ENCODE results near the gene TTYH1. TPM values are rescaled to one million over a fixed set of nuclear protein-coding genes. Genes with fewer than 3 reads are reported as not detected.
A peak's percentile ranks its signal among the peaks of the same experiment; 100 is the strongest.
"Not testable (repeated sequence)": the region's sequence is repeated elsewhere in the genome, so short reads cannot be mapped to it uniquely, and the experiment has no call there.

The TTYH1 gene
- total RNA-seq = not detected
- 0 reads per million in 2 donors for total RNA-seq

- ATAC-seq (peak; percentile 75), DNase-seq (peak in 1 of 3 donors; percentile 29)
- Mint-ChIP-seq H3K27ac (no peak within 1 kb of the TSS), H3K4me3 (peak within 1 kb of the TSS; percentile 32), H3K27me3 (peaks cover 34% of the 10 kb centered on the region), H3K4me1 (peaks cover 19% of the 10 kb centered on the region), H3K36me3 (ENCODE audit: low read depth) (peaks cover 13% of the 10 kb centered on the region)
- H3K9me3 ChIP-seq (ENCODE audit: control insufficient read depth, low read length, poor library complexity, severe bottlenecking) = no peaks in the 10 kb centered on the region
Measured at GRCh38 chr19:54415208-54415900, at the start of gene TTYH1. Gene TTYH1, plus strand, starts transcription at chr19:54415464. Its CDS starts 89 bp downstream, at chr19:54415553.

DNA sequence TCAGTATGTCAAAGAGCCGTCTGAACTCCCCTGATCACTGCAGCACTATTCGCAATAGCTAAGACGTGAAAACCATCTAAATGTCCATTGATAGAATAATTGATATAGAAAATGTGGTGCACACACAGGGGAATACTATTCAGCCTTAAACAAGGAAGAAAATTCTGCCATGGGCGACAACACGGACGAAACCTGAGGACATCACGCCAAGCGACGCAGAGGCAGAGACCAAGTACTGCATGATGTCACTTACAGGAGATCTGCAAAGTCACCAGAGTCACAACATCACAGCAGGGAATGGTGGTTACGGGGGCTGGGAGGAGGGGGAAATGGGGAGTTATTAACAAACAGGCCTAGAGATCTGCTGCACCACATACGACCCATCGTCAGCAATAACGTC is 49.5 kb upstream of the TTYH1 start:
- not testable (repeated sequence) for H3K36me3 Mint-ChIP-seq (ENCODE audit: low read depth); H3K27ac Mint-ChIP-seq; H3K9me3 ChIP-seq (ENCODE audit: control insufficient read depth, low read length, poor library complexity, severe bottlenecking); ATAC-seq; H3K4me3 Mint-ChIP-seq; DNase-seq; H3K27me3 Mint-ChIP-seq
- peaks cover 48% of the 10 kb centered on the region for H3K4me1 Mint-ChIP-seq

GRCh38 chr19:54366811-54367210 is 48.5 kb upstream of the TTYH1 start:
- DNase-seq = no peak
- ATAC-seq = no peak
- peaks cover 2% of the 10 kb centered on the region for H3K36me3 Mint-ChIP-seq (ENCODE audit: low read depth)
- no peaks in the 10 kb centered on the region for H3K9me3 ChIP-seq (ENCODE audit: control insufficient read depth, low read length, poor library complexity, severe bottlenecking)
- no peak overlapping the region for H3K4me3 Mint-ChIP-seq
- no peaks in the 10 kb centered on the region for H3K27me3 Mint-ChIP-seq
- H3K4me1 Mint-ChIP-seq = peaks cover 43% of the 10 kb centered on the region
- H3K27ac Mint-ChIP-seq = no peak overlapping the region

GRCh38 chr19:54369082-54369687 is 46.1 kb upstream of the TTYH1 start:
- H3K4me1 Mint-ChIP-seq = peaks cover 40% of the 10 kb centered on the region
- no peaks in the 10 kb centered on the region for H3K36me3 Mint-ChIP-seq (ENCODE audit: low read depth)
- peak overlapping the region; percentile 90 for H3K4me3 Mint-ChIP-seq
- H3K9me3 ChIP-seq (ENCODE audit: control insufficient read depth, low read length, poor library complexity, severe bottlenecking) = no peaks in the 10 kb centered on the region
- DNase-seq (no peak), ATAC-seq (no peak)
- H3K27ac Mint-ChIP-seq = peak overlapping the region; percentile 86
- no peaks in the 10 kb centered on the region for H3K27me3 Mint-ChIP-seq

GRCh38 chr19:54369688-54370433 is 45.4 kb upstream of the TTYH1 start:
- DNase-seq; H3K36me3 Mint-ChIP-seq (ENCODE audit: low read depth); H3K9me3 ChIP-seq (ENCODE audit: control insufficient read depth, low read length, poor library complexity, severe bottlenecking); H3K27me3 Mint-ChIP-seq: not testable (repeated sequence)
- ATAC-seq = peak; percentile 10
- Mint-ChIP-seq H3K4me3 (peak overlapping the region; percentile 90), H3K4me1 (peaks cover 38% of the 10 kb centered on the region), H3K27ac (peak overlapping the region; percentile 86)

GRCh38 chr19:54370434-54370796 is 44.8 kb upstream of the TTYH1 start:
- H3K9me3 ChIP-seq (ENCODE audit: control insufficient read depth, low read length, poor library complexity, severe bottlenecking) = not testable (repeated sequence)

DNA sequence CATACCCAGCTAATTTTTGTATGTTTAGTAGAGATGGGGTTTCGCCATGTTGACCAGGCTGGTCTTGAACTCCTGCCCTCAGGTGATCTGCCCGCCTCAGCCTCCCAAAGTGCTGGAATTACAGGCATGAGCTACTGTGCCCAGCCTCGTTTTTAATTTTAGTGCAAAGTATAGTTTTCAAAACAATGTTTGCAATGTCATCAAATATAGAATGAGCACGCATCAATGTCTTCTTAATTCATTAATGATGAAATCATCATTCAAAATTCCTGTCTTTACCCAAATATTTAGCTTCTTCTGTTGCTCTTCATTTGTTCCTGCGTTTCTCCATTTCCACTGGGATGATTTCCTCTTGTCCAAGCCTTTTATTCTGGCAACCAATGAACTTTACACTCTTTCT is 43.8 kb upstream of the TTYH1 start:
- H3K27me3 Mint-ChIP-seq; H3K9me3 ChIP-seq (ENCODE audit: control insufficient read depth, low read length, poor library complexity, severe bottlenecking); DNase-seq; H3K36me3 Mint-ChIP-seq (ENCODE audit: low read depth); ATAC-seq: not testable (repeated sequence)
- Mint-ChIP-seq H3K4me1 (peaks cover 44% of the 10 kb centered on the region), H3K4me3 (peak overlapping the region; percentile 72), H3K27ac (peak overlapping the region; percentile 56)

More at GRCh38 chr19:54370434-54370796, 44.8 kb upstream of the TTYH1 start:
- Mint-ChIP-seq H3K27ac (peak overlapping the region; percentile 86), H3K4me1 (peaks cover 43% of the 10 kb centered on the region), H3K4me3 (peak overlapping the region; percentile 90)
- ATAC-seq = peak; percentile 84
- H3K36me3 Mint-ChIP-seq (ENCODE audit: low read depth); H3K27me3 Mint-ChIP-seq: not testable (repeated sequence)
- peak; percentile 22 to 42 (median 26) for DNase-seq

- Mint-ChIP-seq H3K4me1 (peaks cover 54% of the 10 kb centered on the region), H3K27ac (no peak overlapping the region), H3K36me3 (ENCODE audit: low read depth) (no peaks in the 10 kb centered on the region), H3K4me3 (peak overlapping the region; percentile 61), H3K27me3 (no peaks in the 10 kb centered on the region)
- DNase-seq (no peak), ATAC-seq (no peak)
- peaks cover 2% of the 10 kb centered on the region for H3K9me3 ChIP-seq (ENCODE audit: control insufficient read depth, low read length, poor library complexity, severe bottlenecking)
Measured at GRCh38 chr19:54373781-54374631, 41.3 kb upstream of the TTYH1 start.

GRCh38 chr19:54375181-54375938 is 39.9 kb upstream of the TTYH1 start:
- H3K27me3 Mint-ChIP-seq; ATAC-seq; H3K36me3 Mint-ChIP-seq (ENCODE audit: low read depth); H3K9me3 ChIP-seq (ENCODE audit: control insufficient read depth, low read length, poor library complexity, severe bottlenecking); DNase-seq: not testable (repeated sequence)
- Mint-ChIP-seq H3K4me3 (peak overlapping the region; percentile 77), H3K4me1 (peaks cover 55% of the 10 kb centered on the region), H3K27ac (peak overlapping the region; percentile 80)

GRCh38 chr19:54376610-54377285 is 38.5 kb upstream of the TTYH1 start:
- no peak overlapping the region for H3K4me3 Mint-ChIP-seq
- no peaks in the 10 kb centered on the region for H3K27me3 Mint-ChIP-seq
- DNase-seq (no peak), ATAC-seq (no peak)
- H3K27ac Mint-ChIP-seq = peak overlapping the region; percentile 21
- peaks cover 2% of the 10 kb centered on the region for H3K9me3 ChIP-seq (ENCODE audit: control insufficient read depth, low read length, poor library complexity, severe bottlenecking)
- no peaks in the 10 kb centered on the region for H3K36me3 Mint-ChIP-seq (ENCODE audit: low read depth)
- H3K4me1 Mint-ChIP-seq = peaks cover 48% of the 10 kb centered on the region

DNA sequence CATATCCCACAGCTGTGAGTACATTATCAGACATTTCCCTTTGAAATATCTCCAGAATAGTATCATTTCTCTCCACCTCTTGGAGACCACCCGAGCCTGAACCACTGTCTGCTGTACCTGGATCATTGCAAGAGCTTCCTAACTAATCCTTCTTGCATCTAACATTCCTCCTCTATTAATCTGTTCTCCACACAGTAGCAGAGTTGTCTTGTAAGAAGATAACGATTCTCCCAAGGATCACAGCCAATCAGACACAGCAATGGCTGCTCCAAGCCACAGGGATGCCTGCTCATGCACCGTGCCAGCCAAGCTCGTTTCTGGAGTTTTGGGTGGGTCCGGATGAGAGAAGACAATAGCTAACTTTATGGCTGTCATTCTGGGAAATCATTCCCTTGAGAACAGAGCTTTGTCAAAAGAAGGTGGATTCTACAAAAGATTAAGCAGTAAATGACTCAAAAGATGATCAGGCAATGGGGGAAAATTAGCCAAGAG is 36.0 kb upstream of the TTYH1 start:
- peaks cover 2% of the 10 kb centered on the region for H3K9me3 ChIP-seq (ENCODE audit: control insufficient read depth, low read length, poor library complexity, severe bottlenecking)
- no peak for DNase-seq
- peaks cover 39% of the 10 kb centered on the region for H3K4me1 Mint-ChIP-seq
- H3K27ac Mint-ChIP-seq = no peak overlapping the region
- no peak for ATAC-seq
- no peak overlapping the region for H3K4me3 Mint-ChIP-seq
- H3K36me3 Mint-ChIP-seq (ENCODE audit: low read depth) = no peaks in the 10 kb centered on the region
- H3K27me3 Mint-ChIP-seq = no peaks in the 10 kb centered on the region

DNA sequence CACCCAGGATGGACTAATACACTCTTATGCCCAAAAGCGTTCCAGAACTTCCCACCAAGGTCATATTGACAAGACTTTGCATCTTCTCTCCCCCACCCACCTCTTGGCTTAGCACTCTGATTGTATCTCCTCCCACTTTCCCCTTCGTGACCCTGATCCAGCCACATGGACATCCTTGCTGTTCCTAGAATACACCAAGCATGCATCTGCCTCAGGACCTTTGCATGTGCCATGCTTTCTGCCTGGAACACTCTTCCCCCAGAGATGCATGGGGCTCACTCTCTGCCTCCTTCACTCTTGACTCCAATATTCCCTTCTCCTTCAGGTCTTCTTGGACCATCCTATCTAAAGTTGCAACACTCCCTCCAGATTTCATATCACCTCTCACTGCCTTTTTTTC is 34.4 kb upstream of the TTYH1 start:
- DNase-seq = no peak
- Mint-ChIP-seq H3K27me3 (no peaks in the 10 kb centered on the region), H3K4me3 (no peak overlapping the region), H3K27ac (no peak overlapping the region), H3K4me1 (peaks cover 36% of the 10 kb centered on the region), H3K36me3 (ENCODE audit: low read depth) (no peaks in the 10 kb centered on the region)
- no peak for ATAC-seq
- H3K9me3 ChIP-seq (ENCODE audit: control insufficient read depth, low read length, poor library complexity, severe bottlenecking) = peaks cover 2% of the 10 kb centered on the region

Measured in T-helper 17 cell (primary cell).